ENCODE data around the gene MS4A7.

The MS4A7 gene, protein sequence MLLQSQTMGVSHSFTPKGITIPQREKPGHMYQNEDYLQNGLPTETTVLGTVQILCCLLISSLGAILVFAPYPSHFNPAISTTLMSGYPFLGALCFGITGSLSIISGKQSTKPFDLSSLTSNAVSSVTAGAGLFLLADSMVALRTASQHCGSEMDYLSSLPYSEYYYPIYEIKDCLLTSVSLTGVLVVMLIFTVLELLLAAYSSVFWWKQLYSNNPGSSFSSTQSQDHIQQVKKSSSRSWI

DNA sequence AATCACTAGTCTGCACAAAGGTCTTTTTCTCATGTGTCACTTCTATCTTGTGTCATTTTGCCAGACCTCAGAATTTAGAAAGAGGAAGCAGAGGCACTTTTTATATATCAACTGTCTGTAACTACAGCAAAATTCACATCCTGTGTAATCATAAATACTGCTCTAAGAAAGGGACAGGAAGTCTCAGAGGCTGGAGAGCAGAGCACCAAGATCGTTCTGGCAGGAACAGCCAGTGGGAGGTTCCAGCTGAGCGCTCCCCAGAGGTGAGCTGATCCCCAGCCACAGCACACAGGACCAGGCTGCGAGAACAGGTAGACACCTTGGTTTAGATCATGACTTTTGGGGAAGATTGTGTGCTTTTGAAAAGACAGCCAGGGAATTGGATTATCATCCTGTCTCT, at the start of gene MS4A7:
Gene MS4A7, plus strand, starts transcription at position 179 of the 400 bp plus-strand sequence. CDS start 4,610 bp downstream, outside the sequence.
- no peaks in the 10 kb centered on the region for H3K27me3 ChIP-seq (ENCODE audit: control insufficient read depth, insufficient read depth, low read length)
- H3K36me3 ChIP-seq (ENCODE audit: control insufficient read depth, insufficient read depth, low read length) = no peaks in the 10 kb centered on the region
- no peaks in the 10 kb centered on the region for H3K4me1 ChIP-seq (ENCODE audit: control insufficient read depth, insufficient read depth, low read length)
- no peak within 1 kb of the TSS for H3K4me3 ChIP-seq (ENCODE audit: low read depth, low read length)
- no peak within 1 kb of the TSS for H3K9ac ChIP-seq (ENCODE audit: low read depth, low read length)
- H3K9me3 ChIP-seq (ENCODE audit: control insufficient read depth, insufficient read depth, low read length) = no peaks in the 10 kb centered on the region

DNA sequence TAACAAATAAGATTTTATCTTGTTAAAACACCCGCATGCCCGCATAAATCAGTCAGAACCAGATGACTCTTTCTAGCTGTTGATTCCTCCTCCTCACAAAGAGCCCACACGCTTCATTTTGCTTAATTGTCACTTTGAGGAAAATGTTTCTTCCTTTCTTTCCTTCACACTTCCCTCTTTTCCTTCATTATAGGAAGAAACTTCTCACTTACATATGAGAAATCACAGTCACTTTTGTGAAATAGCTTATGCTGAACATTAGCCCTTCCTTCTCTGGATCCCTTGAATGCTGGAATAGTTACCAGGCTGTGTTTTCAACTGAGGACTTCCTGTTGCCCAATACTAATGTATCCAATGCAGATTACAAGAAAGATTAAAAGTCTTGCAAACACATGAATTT, 45.5 kb upstream of the MS4A7 start:
- Histone ChIP-seq H3K4me3 (ENCODE audit: low read depth, low read length) (no peak overlapping the region), H3K9ac (ENCODE audit: low read depth, low read length) (no peak overlapping the region), H3K27me3 (ENCODE audit: control insufficient read depth, insufficient read depth, low read length) (no peaks in the 10 kb centered on the region), H3K9me3 (ENCODE audit: control insufficient read depth, insufficient read depth, low read length) (no peaks in the 10 kb centered on the region), H3K36me3 (ENCODE audit: control insufficient read depth, insufficient read depth, low read length) (no peaks in the 10 kb centered on the region), H3K4me1 (ENCODE audit: control insufficient read depth, insufficient read depth, low read length) (no peaks in the 10 kb centered on the region)

DNA sequence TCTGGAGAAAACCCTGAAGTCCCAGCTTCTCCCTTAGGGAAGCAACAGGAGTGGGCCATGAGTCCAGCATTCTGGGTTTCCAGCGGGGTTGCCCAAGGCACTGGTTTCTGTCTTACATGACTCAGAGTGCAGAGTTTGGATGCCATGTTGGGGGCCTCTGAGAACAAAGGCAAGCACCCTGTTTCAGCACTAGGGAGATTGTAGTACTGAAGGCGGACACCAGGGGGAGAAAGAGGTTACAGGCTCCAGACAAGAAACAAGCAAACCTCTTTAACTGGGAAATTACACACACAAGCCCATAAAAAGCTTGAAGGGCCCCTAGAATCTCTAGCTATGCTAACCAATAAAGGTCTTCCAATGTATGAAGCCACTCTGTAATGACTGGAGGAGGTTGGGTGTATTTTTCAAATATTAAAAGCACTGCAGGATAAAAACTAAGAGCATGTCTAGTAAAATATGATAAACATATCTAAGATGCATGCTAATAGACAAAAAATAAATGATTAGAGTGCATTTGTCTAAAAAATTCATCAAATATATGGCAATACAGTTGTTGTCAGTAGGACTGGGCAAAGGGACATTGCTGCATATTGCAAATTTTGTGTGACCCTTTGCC, 44.2 kb upstream of the MS4A7 start:
- Histone ChIP-seq H3K27me3 (ENCODE audit: control insufficient read depth, insufficient read depth, low read length) (no peaks in the 10 kb centered on the region), H3K36me3 (ENCODE audit: control insufficient read depth, insufficient read depth, low read length) (no peaks in the 10 kb centered on the region), H3K9ac (ENCODE audit: low read depth, low read length) (no peak overlapping the region), H3K4me1 (ENCODE audit: control insufficient read depth, insufficient read depth, low read length) (no peaks in the 10 kb centered on the region), H3K9me3 (ENCODE audit: control insufficient read depth, insufficient read depth, low read length) (no peaks in the 10 kb centered on the region), H3K4me3 (ENCODE audit: low read depth, low read length) (no peak overlapping the region)

DNA sequence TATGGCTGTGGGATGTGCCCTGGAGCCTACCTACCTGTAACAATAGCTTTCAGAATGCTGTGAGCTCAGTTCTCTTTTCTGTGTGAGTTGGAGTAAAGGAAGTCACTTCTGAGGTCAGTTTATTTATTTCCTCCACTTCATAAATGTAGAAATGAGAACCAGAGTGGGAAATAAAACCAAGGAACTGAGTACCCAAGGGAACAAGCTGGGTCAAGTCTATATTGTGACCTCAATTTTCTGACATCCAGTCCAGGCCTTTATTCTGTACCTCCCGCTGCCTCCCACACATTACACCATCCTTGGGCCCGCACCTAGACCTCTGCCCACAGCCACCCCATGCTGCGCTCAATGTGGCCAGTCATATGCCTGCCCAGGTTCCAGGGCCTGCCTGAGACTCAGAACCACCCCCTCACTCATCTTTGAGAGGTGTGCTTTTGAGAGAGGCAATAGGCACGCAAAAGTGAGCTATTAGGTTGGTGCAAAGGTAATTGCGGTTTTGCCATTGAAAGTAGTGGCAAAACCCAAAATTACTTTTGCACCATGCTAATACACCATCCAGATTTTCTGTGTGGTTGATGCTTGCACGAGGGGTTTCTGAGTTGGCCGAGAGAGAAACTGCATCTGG, 41.5 kb upstream of the MS4A7 start:
- no peaks in the 10 kb centered on the region for H3K36me3 ChIP-seq (ENCODE audit: control insufficient read depth, insufficient read depth, low read length)
- H3K27me3 ChIP-seq (ENCODE audit: control insufficient read depth, insufficient read depth, low read length) = no peaks in the 10 kb centered on the region
- H3K9me3 ChIP-seq (ENCODE audit: control insufficient read depth, insufficient read depth, low read length) = no peaks in the 10 kb centered on the region
- no peaks in the 10 kb centered on the region for H3K4me1 ChIP-seq (ENCODE audit: control insufficient read depth, insufficient read depth, low read length)
- no peak overlapping the region for H3K4me3 ChIP-seq (ENCODE audit: low read depth, low read length)
- H3K9ac ChIP-seq (ENCODE audit: low read depth, low read length) = no peak overlapping the region

DNA sequence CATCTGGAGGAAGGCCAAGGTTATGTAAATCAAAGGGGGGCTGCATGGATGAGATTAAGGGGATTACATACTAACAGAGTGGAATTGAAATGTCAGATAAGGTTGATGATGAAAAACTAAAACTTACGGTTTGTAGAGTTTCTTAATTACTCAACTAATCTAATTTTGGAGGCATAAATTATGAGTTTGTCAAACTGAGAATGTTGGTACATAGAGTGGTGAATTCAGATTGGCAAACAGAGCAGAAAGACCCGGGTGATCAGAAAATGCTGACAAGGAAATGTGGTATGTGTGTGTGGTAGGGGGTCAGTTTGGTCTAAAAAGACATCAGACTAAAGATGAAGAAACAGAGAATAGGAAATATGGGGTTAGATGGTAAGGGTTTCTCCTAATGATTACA, 40.3 kb upstream of the MS4A7 start:
- Histone ChIP-seq H3K4me3 (ENCODE audit: low read depth, low read length) (no peak overlapping the region), H3K4me1 (ENCODE audit: control insufficient read depth, insufficient read depth, low read length) (no peaks in the 10 kb centered on the region), H3K36me3 (ENCODE audit: control insufficient read depth, insufficient read depth, low read length) (no peaks in the 10 kb centered on the region), H3K9ac (ENCODE audit: low read depth, low read length) (no peak overlapping the region), H3K9me3 (ENCODE audit: control insufficient read depth, insufficient read depth, low read length) (no peaks in the 10 kb centered on the region), H3K27me3 (ENCODE audit: control insufficient read depth, insufficient read depth, low read length) (no peaks in the 10 kb centered on the region)

DNA sequence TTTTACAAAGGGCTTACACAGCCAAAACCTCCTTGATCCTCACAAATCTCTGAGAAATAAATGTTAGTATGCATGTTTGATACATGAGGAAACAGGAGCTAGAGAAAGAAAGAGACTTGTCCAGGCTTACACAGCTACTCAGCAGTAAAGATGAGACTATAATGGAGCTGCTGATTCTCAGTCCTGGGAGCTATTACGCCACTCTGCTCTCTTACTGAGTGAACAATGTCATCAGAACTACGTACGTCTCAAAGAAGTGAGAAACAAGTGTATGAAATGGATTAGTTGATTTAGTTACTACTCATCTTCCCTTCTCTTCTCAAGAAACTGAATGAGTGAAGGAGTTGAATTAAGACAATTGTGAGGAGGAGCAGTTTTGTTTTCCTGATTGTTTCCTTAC, 39.0 kb upstream of the MS4A7 start:
- H3K4me3 ChIP-seq (ENCODE audit: low read depth, low read length) = no peak overlapping the region
- no peaks in the 10 kb centered on the region for H3K27me3 ChIP-seq (ENCODE audit: control insufficient read depth, insufficient read depth, low read length)
- H3K9me3 ChIP-seq (ENCODE audit: control insufficient read depth, insufficient read depth, low read length) = no peaks in the 10 kb centered on the region
- no peaks in the 10 kb centered on the region for H3K4me1 ChIP-seq (ENCODE audit: control insufficient read depth, insufficient read depth, low read length)
- no peak overlapping the region for H3K9ac ChIP-seq (ENCODE audit: low read depth, low read length)
- H3K36me3 ChIP-seq (ENCODE audit: control insufficient read depth, insufficient read depth, low read length) = no peaks in the 10 kb centered on the region

DNA sequence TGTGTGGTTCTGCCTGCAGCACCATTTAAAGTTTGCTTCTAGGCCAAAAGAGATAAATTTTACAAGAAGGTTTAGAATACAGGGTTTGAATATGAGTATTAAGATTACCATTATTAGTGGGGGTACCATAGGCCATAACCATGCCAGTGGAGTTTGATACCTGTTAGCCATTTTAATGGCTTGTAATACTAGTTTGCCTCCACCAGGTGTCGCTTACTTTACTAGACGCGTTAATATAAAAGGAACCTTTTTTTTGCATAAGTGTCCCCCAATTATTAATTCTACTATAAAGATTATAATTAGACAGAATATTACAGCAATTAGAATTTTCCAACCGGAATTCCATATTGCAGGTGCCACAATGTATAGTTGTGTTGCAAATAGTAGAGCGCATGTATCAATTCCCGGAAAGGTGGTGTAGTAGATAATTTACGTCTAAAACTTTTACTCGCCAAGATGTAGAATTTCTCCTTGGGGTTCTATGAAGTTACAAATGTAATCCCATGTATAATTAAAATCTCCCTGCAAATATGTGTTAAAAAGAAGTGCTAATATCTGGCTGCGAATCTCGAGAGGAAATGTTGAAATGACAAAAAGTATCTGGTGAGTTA, 35.1 kb upstream of the MS4A7 start:
- Histone ChIP-seq H3K4me3 (ENCODE audit: low read depth, low read length) (no peak overlapping the region), H3K9me3 (ENCODE audit: control insufficient read depth, insufficient read depth, low read length) (no peaks in the 10 kb centered on the region)

DNA sequence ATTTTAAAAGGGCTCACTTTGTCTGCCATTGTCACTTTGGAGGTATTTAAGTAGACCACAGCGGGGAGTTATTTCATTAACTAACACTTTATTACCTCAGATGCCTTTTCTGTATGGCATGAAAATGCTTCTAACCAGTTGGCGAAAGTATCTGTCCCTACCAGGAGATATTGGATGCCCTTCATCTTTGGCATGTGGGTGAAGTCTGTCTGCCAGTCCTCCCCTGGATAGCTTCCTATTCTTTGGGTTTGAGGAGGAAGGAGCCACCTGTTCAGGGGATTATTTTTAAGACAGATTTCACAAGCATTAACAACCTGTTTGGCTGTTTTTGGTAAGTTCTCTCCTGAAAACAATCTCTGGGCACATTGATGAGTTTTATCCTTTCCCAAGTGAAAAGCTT, 34.2 kb upstream of the MS4A7 start:
- H3K36me3 ChIP-seq (ENCODE audit: control insufficient read depth, insufficient read depth, low read length) = no peaks in the 10 kb centered on the region
- no peaks in the 10 kb centered on the region for H3K4me1 ChIP-seq (ENCODE audit: control insufficient read depth, insufficient read depth, low read length)
- H3K27me3 ChIP-seq (ENCODE audit: control insufficient read depth, insufficient read depth, low read length) = no peaks in the 10 kb centered on the region
- H3K9me3 ChIP-seq (ENCODE audit: control insufficient read depth, insufficient read depth, low read length) = no peaks in the 10 kb centered on the region
- H3K9ac ChIP-seq (ENCODE audit: low read depth, low read length) = no peak overlapping the region
- H3K4me3 ChIP-seq (ENCODE audit: low read depth, low read length) = no peak overlapping the region

More for the DNA sequence above, 35.1 kb upstream of the MS4A7 start:
- Histone ChIP-seq H3K4me1 (ENCODE audit: control insufficient read depth, insufficient read depth, low read length) (no peaks in the 10 kb centered on the region), H3K36me3 (ENCODE audit: control insufficient read depth, insufficient read depth, low read length) (no peaks in the 10 kb centered on the region), H3K27me3 (ENCODE audit: control insufficient read depth, insufficient read depth, low read length) (no peaks in the 10 kb centered on the region), H3K9ac (ENCODE audit: low read depth, low read length) (no peak overlapping the region)

DNA sequence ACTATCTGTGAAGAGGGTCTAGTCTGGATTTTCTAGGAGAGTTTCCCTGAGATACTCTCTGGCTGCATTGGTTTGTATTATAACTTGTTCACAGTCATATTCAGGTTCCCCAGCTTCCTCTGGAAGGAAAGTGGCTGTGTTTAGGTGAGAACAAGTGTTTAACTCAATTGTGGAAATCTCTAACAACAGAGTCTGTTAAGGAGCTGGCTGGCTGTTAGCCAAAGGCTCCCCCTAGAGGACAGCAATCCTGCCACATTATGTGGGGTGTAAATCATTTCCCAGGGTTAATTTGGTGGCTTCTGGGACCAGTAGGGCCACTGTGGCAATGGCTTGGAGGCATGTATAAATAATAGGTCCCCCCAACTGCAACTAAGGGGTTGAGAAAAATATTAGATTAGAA, 32.8 kb upstream of the MS4A7 start:
- Histone ChIP-seq H3K4me3 (ENCODE audit: low read depth, low read length) (no peak overlapping the region), H3K36me3 (ENCODE audit: control insufficient read depth, insufficient read depth, low read length) (no peaks in the 10 kb centered on the region), H3K27me3 (ENCODE audit: control insufficient read depth, insufficient read depth, low read length) (no peaks in the 10 kb centered on the region), H3K4me1 (ENCODE audit: control insufficient read depth, insufficient read depth, low read length) (no peaks in the 10 kb centered on the region), H3K9me3 (ENCODE audit: control insufficient read depth, insufficient read depth, low read length) (no peaks in the 10 kb centered on the region), H3K9ac (ENCODE audit: low read depth, low read length) (no peak overlapping the region)

DNA sequence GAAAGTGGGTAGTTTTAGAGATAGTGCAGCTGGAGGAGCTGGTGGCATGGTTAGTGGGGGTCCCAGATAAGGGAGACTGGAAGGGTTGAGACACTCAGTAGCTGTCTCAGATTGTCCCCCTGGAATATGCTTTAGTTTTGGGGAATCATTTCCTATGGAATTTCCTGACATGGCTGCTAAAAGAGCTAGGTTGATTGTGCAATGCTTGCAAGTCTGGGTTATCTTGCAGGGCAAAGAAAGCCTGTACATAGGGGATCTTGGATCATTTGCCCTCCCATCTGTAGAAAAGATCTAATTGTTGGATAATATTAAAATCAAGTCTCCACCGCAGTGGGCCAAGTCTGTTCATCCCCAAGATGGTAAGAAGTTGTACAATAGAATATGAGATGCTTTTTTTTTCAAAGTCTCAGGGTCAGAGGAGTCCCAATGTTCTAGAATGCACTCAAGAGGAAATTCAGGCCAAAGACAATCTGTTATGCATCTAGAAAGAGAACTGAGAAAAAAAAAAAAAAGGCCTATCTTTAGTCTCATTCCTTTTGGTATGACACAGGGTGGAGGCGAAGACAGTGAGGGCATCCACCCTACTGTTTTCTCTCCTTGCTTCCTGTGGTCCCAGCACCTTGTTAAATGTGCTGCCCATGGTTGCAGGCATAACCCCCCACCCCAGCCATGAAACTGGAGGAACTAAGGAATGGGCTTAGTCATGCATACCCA, 31.1 kb upstream of the MS4A7 start:
- Histone ChIP-seq H3K9ac (ENCODE audit: low read depth, low read length) (no peak overlapping the region), H3K4me3 (ENCODE audit: low read depth, low read length) (no peak overlapping the region), H3K36me3 (ENCODE audit: control insufficient read depth, insufficient read depth, low read length) (no peaks in the 10 kb centered on the region), H3K27me3 (ENCODE audit: control insufficient read depth, insufficient read depth, low read length) (no peaks in the 10 kb centered on the region), H3K9me3 (ENCODE audit: control insufficient read depth, insufficient read depth, low read length) (peaks cover 5% of the 10 kb centered on the region), H3K4me1 (ENCODE audit: control insufficient read depth, insufficient read depth, low read length) (no peaks in the 10 kb centered on the region)

DNA sequence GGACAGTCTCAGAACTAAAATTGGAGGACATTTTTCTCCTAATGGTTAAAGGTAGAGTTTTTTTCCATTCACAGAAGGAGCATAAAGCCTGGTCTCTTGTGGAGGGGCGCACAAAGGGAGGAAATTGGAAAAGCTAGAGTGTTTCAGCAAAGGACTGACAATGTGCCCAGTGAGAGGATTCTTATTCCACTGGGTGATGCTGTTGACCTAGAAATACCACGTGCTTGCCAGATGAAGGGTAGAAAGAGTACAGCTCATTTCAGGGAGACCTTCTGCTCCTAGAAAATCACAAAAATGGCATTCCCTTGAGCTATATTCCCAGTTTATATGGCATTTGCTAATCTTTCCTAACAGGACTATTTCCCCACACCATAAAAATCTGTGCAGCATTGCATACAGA, 30.2 kb upstream of the MS4A7 start:
- peaks cover 5% of the 10 kb centered on the region for H3K9me3 ChIP-seq (ENCODE audit: control insufficient read depth, insufficient read depth, low read length)
- no peak overlapping the region for H3K4me3 ChIP-seq (ENCODE audit: low read depth, low read length)
- no peak overlapping the region for H3K9ac ChIP-seq (ENCODE audit: low read depth, low read length)
- H3K36me3 ChIP-seq (ENCODE audit: control insufficient read depth, insufficient read depth, low read length) = no peaks in the 10 kb centered on the region
- no peaks in the 10 kb centered on the region for H3K27me3 ChIP-seq (ENCODE audit: control insufficient read depth, insufficient read depth, low read length)
- H3K4me1 ChIP-seq (ENCODE audit: control insufficient read depth, insufficient read depth, low read length) = no peaks in the 10 kb centered on the region

Measured in iPS-15b (cell line).